Upper lobe of left lung (tissue), 6 donors: ENCODE data around the gene TBL2. TPM values are rescaled to one million over a fixed set of nuclear protein-coding genes. Genes with fewer than 3 reads are reported as not detected.
"Not testable (repeated sequence)": the region's sequence is repeated elsewhere in the genome, so short reads cannot be mapped to it uniquely, and the experiment has no call there.

Experiments used
- ATAC-seq, 2 donors: fragments of 200-7000 bp; cut with Tn5 transposase; one replicate each; pipeline ENCODE4 v1.9.1; 2022; ENCODE audit warnings: mild to moderate bottlenecking in 2 of 2, moderate library complexity in 2 of 2; ENCODE audit not compliant: low FRiP score in 2 of 2
- DNase-seq, 2 donors: peaks; one replicate each; pipeline ENCODE4 v3.0.0-alpha.2; 2019 to 2020
- H3K27ac ChIP-seq, 4 donors: fragments of 200-600 bp; sonication (generic); one replicate each; pipeline ENCODE4 v1.5.1; 2016 to 2019
- H3K27me3 ChIP-seq, 4 donors: fragments of 200-600 bp; sonication (generic); one replicate each; pipeline ENCODE4 v1.5.1; 2017 to 2019
- H3K36me3 ChIP-seq, 4 donors: fragments of 200-600 bp; sonication (generic); one replicate each; pipeline ENCODE4 v1.5.1; 2016 to 2019
- H3K4me1 ChIP-seq, 4 donors: fragments of 200-600 bp; sonication (generic); one replicate each; pipeline ENCODE4 v1.5.1; 2018 to 2019
- H3K4me3 ChIP-seq, 4 donors: fragments of 200-600 bp; sonication (generic); one replicate each; pipeline ENCODE4 v1.5.1; 2017 to 2019; ENCODE audit warnings: mild to moderate bottlenecking in 2 of 4, moderate library complexity in 1 of 4
- H3K9me3 ChIP-seq, 4 donors: fragments of 200-600 bp; sonication (generic); one replicate each; pipeline ENCODE4 v1.5.1; 2018 to 2019
- CTCF ChIP-seq, 6 experiments: fragments of 450-650 bp in 4 of 6; fragments of 200-600 bp in 2 of 6; sonication (generic) in 2 of 6; IDR thresholded peaks; one replicate each; pipeline ENCODE4 v1.5.1; 2016 to 2019; ENCODE audit warnings: antibody characterized with exemption in 6 of 6
- EP300 ChIP-seq, 4 donors: sonication (generic); formaldehyde crosslinking; IDR thresholded peaks; one replicate each; pipeline ENCODE4 v1.5.1; 2017; ENCODE audit warnings: antibody characterized with exemption in 4 of 4, control low read depth in 2 of 4
- POLR2A ChIP-seq, 4 donors: fragments of 450-650 bp; IDR thresholded peaks; one replicate each; pipeline ENCODE4 v1.5.1; 2016 to 2017; ENCODE audit warnings: antibody characterized with exemption in 4 of 4, mild to moderate bottlenecking in 2 of 4
- POLR2AphosphoS5 ChIP-seq, 2 donors: sonication (generic); formaldehyde crosslinking; IDR thresholded peaks; one replicate each; pipeline ENCODE4 v1.5.1; 2017; ENCODE audit warnings: antibody characterized with exemption in 2 of 2
- WGBS, 2 donors: methylation state at CpG; one replicate each; pipeline ENCODE4 v1.1.5; 2017 to 2018; 5-methylcytosine and 5-hydroxymethylcytosine counted together
- total RNA-seq, 6 donors: library from RNA; depleted of rRNA in 4 of 6; stranded (reverse); fragments of >200 nt in 4 of 6; gene quantifications; one replicate each; pipeline versions ENCODE4 v1.1.0 to v1.2.1, GENCODE V29; 2016 to 2021
- donor health status: DM: no; HTN: no; CAD: no; lungs with moderate emphysema.
- donor health status: DM: no; HTN: yes; CAD: no; lungs with severe emphysema.

TBL2 gene
- total RNA-seq, 6 donors from 2014 or later = 15.7 to 52.9 (median 30.7) TPM

GRCh38 chr7:73555411-73555982 lies 22.9 kb downstream of the TBL2 start:
- WGBS, 2 donors = 48 to 60% methylated on average over 6 of the region's 6 CpGs
- Histone ChIP-seq H3K9me3 (no peaks in the 10 kb centered on the region), H3K4me1 (peaks cover 12 to 42% (median 21%) of the 10 kb centered on the region in 4 donors), H3K27me3 (no peaks in the 10 kb centered on the region), H3K36me3 (peaks cover 15 to 30% (median 23%) of the 10 kb centered on the region in 4 donors), H3K27ac (peak overlapping the region in 2 of 4 donors; percentile 95 to 99), H3K4me3 (peak overlapping the region; percentile 12 to 86 (median 70))
- TF ChIP-seq POLR2AphosphoS5 (IDR thresholded peaks at IDR 0.05) = no peak
- no peak for TF ChIP-seq EP300 (IDR thresholded peaks at IDR 0.05)
- no peak for TF ChIP-seq CTCF (IDR thresholded peaks at IDR 0.05)
- no peak for TF ChIP-seq POLR2A (IDR thresholded peaks at IDR 0.05)
- DNase-seq = no peak
- no peak for ATAC-seq

GRCh38 chr7:73550093-73550492 lies 28.3 kb downstream of the TBL2 start:
- WGBS, 2 donors = 84 to 93% methylated on average over 5 of the region's 5 CpGs
- not testable (repeated sequence) for H3K4me3 ChIP-seq, DNase-seq, H3K9me3 ChIP-seq, H3K27ac ChIP-seq, ATAC-seq, H3K27me3 ChIP-seq
- Histone ChIP-seq H3K4me1 (peaks cover 0 to 34% (median 6%) of the 10 kb centered on the region in 4 donors), H3K36me3 (peaks cover 15 to 63% (median 35%) of the 10 kb centered on the region in 4 donors)

- TF ChIP-seq POLR2A (IDR thresholded peaks at IDR 0.05) (no peak), EP300 (IDR thresholded peaks at IDR 0.05) (no peak), POLR2AphosphoS5 (IDR thresholded peaks at IDR 0.05) (no peak), CTCF (IDR thresholded peaks at IDR 0.05) (no peak)
- ATAC-seq = no peak
- H3K9me3 ChIP-seq = no peaks in the 10 kb centered on the region
- H3K27me3 ChIP-seq = no peaks in the 10 kb centered on the region
- WGBS, 2 donors = 91% methylated on average over 4 of the region's 4 CpGs
- peaks cover 0 to 28% (median 1%) of the 10 kb centered on the region in 4 donors for H3K4me1 ChIP-seq
- H3K27ac ChIP-seq = no peak overlapping the region
- no peak for DNase-seq
- no peak overlapping the region for H3K4me3 ChIP-seq
- peaks cover 14 to 69% (median 35%) of the 10 kb centered on the region in 4 donors for H3K36me3 ChIP-seq
Measured at GRCh38 chr7:73549176-73549575, 29.2 kb downstream of the TBL2 start.

GRCh38 chr7:73547841-73548240 lies 30.5 kb downstream of the TBL2 start:
- H3K9me3 ChIP-seq = no peaks in the 10 kb centered on the region
- TF ChIP-seq EP300 (IDR thresholded peaks at IDR 0.05) = no peak
- H3K4me3 ChIP-seq = no peak overlapping the region
- H3K4me1 ChIP-seq = peaks cover 0 to 22% (median 1%) of the 10 kb centered on the region in 4 donors
- H3K27ac ChIP-seq = no peak overlapping the region
- H3K27me3 ChIP-seq = no peaks in the 10 kb centered on the region
- no peak for ATAC-seq
- H3K36me3 ChIP-seq = peaks cover 15 to 72% (median 37%) of the 10 kb centered on the region in 4 donors
- WGBS, 2 donors = 92 to 97% methylated on average over 9 of the region's 9 CpGs
- no peak for DNase-seq

- ATAC-seq = no peak
- H3K36me3 ChIP-seq = peaks cover 25 to 74% (median 47%) of the 10 kb centered on the region in 4 donors
- H3K9me3 ChIP-seq = no peaks in the 10 kb centered on the region
- no peak overlapping the region for H3K27ac ChIP-seq
- TF ChIP-seq POLR2AphosphoS5 (IDR thresholded peaks at IDR 0.05) = no peak
- no peak for TF ChIP-seq EP300 (IDR thresholded peaks at IDR 0.05)
- no peak for TF ChIP-seq POLR2A (IDR thresholded peaks at IDR 0.05)
- TF ChIP-seq CTCF (IDR thresholded peaks at IDR 0.05) = no peak
- no peak for DNase-seq
- H3K4me3 ChIP-seq = no peak overlapping the region
- 97 to 98% methylated on average over 2 of the region's 2 CpGs for WGBS, 2 donors
- H3K4me1 ChIP-seq = peaks cover 0 to 14% (median 0%) of the 10 kb centered on the region in 4 donors
- no peaks in the 10 kb centered on the region for H3K27me3 ChIP-seq
Measured at GRCh38 chr7:73544678-73545077, 33.7 kb downstream of the TBL2 start.

- peaks cover 54 to 85% (median 68%) of the 10 kb centered on the region in 4 donors for H3K36me3 ChIP-seq
- no peak for DNase-seq
- WGBS, 2 donors = 98 to 99% methylated on average over 10 of the region's 10 CpGs
- no peaks in the 10 kb centered on the region for H3K27me3 ChIP-seq
- no peaks in the 10 kb centered on the region for H3K4me1 ChIP-seq
- H3K9me3 ChIP-seq = no peaks in the 10 kb centered on the region
- no peak for ATAC-seq
- H3K27ac ChIP-seq = no peak overlapping the region
- TF ChIP-seq EP300 (IDR thresholded peaks at IDR 0.05) = no peak
- TF ChIP-seq POLR2AphosphoS5 (IDR thresholded peaks at IDR 0.05) = no peak
- TF ChIP-seq POLR2A (IDR thresholded peaks at IDR 0.05) = no peak
- no peak for TF ChIP-seq CTCF (IDR thresholded peaks at IDR 0.05)
- H3K4me3 ChIP-seq = no peak overlapping the region
Measured at GRCh38 chr7:73541722-73542121, 36.7 kb downstream of the TBL2 start.
